Measurements from ENCODE around the gene TBC1D22B. TPM values are rescaled to one million over a fixed set of nuclear protein-coding genes. Genes with fewer than 3 reads are reported as not detected.

The TBC1D22B gene
- total RNA-seq, 2 experiments from 2014 or later = 8.0 to 12.3 TPM

GRCh38 chr6:37298958-37299357 is 41.4 kb downstream of the TBC1D22B start:
- DNase-seq (ENCODE audit: low spot score) = no peak
- Histone ChIP-seq H3K36me3 (ENCODE audit: insufficient read depth, low read length) (peaks cover 24% of the 10 kb centered on the region), H2AFZ (ENCODE audit: low read length) (no peak overlapping the region), H4K20me1 (ENCODE audit: insufficient read depth, low read length) (no peaks in the 10 kb centered on the region), H3K9me3 (ENCODE audit: low read length) (no peaks in the 10 kb centered on the region), H3K27ac (ENCODE audit: low read depth, low read length, poor library complexity, severe bottlenecking) (no peak overlapping the region), H3K4me2 (ENCODE audit: low read length) (no peak overlapping the region), H3K4me1 (ENCODE audit: insufficient read depth, low read length, poor library complexity, severe bottlenecking) (no peaks in the 10 kb centered on the region), H3K79me2 (ENCODE audit: insufficient read depth, low read depth, low read length) (no peaks in the 10 kb centered on the region), H3K9me2 (ENCODE audit: insufficient read depth, low read length) (no peaks in the 10 kb centered on the region), H3K4me3 (ENCODE audit: low read depth, low read length, poor library complexity, severe bottlenecking) (no peak overlapping the region)
- intact Hi-C loops (cut with micrococcal nuclease; ENCODE audit: unreplicated experiment) = no loop called here
- ChIA-PET POLR2A (interaction anchor here (0.7 kb wide), 1 partner anchor 70 kb away, joined by 7 read pairs; no protein-coding TSS in a partner anchor), CTCF (ENCODE audit: unreplicated experiment) (no interaction called here)
- BruUV-seq (replicated peaks) = no TSS peak
- TF ChIP-seq, protein P1, sequence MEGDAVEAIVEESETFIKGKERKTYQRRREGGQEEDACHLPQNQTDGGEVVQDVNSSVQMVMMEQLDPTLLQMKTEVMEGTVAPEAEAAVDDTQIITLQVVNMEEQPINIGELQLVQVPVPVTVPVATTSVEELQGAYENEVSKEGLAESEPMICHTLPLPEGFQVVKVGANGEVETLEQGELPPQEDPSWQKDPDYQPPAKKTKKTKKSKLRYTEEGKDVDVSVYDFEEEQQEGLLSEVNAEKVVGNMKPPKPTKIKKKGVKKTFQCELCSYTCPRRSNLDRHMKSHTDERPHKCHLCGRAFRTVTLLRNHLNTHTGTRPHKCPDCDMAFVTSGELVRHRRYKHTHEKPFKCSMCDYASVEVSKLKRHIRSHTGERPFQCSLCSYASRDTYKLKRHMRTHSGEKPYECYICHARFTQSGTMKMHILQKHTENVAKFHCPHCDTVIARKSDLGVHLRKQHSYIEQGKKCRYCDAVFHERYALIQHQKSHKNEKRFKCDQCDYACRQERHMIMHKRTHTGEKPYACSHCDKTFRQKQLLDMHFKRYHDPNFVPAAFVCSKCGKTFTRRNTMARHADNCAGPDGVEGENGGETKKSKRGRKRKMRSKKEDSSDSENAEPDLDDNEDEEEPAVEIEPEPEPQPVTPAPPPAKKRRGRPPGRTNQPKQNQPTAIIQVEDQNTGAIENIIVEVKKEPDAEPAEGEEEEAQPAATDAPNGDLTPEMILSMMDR (conservative IDR thresholded peaks at IDR 0.05; ENCODE audit: low read length) = no peak
- no peak for TF ChIP-seq EZH2phosphoT487 (IDR thresholded peaks at IDR 0.05; ENCODE audit: borderline replicate concordance, low read depth, low read length)

DNA sequence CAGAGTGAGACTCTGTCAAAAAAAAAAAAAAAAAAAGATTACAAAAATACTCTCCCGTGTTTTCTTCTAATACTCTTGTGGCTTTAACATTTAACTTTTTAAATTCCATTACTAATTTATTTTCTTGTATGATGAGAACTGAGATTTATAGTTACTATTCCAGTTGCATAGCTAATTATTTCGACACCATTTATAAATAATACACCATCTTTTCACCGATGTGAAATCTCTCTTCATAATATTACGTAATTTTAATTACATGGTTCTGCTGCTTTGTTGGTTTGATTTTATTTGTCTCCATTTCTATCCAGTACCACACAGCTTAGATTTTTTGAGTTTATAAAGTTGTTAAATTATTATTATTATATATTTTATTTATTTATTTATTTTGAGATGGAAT is 42.4 kb downstream of the TBC1D22B start:
- H3K36me3 ChIP-seq (ENCODE audit: insufficient read depth, low read length) = peaks cover 19% of the 10 kb centered on the region
- H4K20me1 ChIP-seq (ENCODE audit: insufficient read depth, low read length) = no peaks in the 10 kb centered on the region
- DNase-seq (ENCODE audit: low spot score) = no peak
- BruUV-seq (replicated peaks) = no TSS peak
- no peak overlapping the region for H2AFZ ChIP-seq (ENCODE audit: low read length)
- H3K79me2 ChIP-seq (ENCODE audit: insufficient read depth, low read depth, low read length) = no peaks in the 10 kb centered on the region
- ChIA-PET POLR2A (interaction anchor here (1.0 kb wide), 1 partner anchor 10 kb away, joined by 4 read pairs; no protein-coding TSS in a partner anchor), CTCF (ENCODE audit: unreplicated experiment) (interaction anchor here (0.6 kb wide), 1 partner anchor 25 kb away, joined by 3 read pairs; no protein-coding TSS in a partner anchor)
- no peaks in the 10 kb centered on the region for H3K4me1 ChIP-seq (ENCODE audit: insufficient read depth, low read length, poor library complexity, severe bottlenecking)
- TF ChIP-seq, protein P1 (conservative IDR thresholded peaks at IDR 0.05; ENCODE audit: low read length) = no peak
- TF ChIP-seq EZH2phosphoT487 (IDR thresholded peaks at IDR 0.05; ENCODE audit: borderline replicate concordance, low read depth, low read length) = no peak
- intact Hi-C loops (cut with micrococcal nuclease; ENCODE audit: unreplicated experiment) = no loop called here
- H3K9me3 ChIP-seq (ENCODE audit: low read length) = no peaks in the 10 kb centered on the region
- no peak overlapping the region for H3K27ac ChIP-seq (ENCODE audit: low read depth, low read length, poor library complexity, severe bottlenecking)
- H3K4me3 ChIP-seq (ENCODE audit: low read depth, low read length, poor library complexity, severe bottlenecking) = no peak overlapping the region
- no peak overlapping the region for H3K4me2 ChIP-seq (ENCODE audit: low read length)
- no peaks in the 10 kb centered on the region for H3K9me2 ChIP-seq (ENCODE audit: insufficient read depth, low read length)

GRCh38 chr6:37302086-37302686 is 44.6 kb downstream of the TBC1D22B start:
- H3K36me3 ChIP-seq (ENCODE audit: insufficient read depth, low read length) = peaks cover 9% of the 10 kb centered on the region
- no peak for DNase-seq (ENCODE audit: low spot score)
- no peaks in the 10 kb centered on the region for H4K20me1 ChIP-seq (ENCODE audit: insufficient read depth, low read length)
- no peak overlapping the region for H3K27ac ChIP-seq (ENCODE audit: low read depth, low read length, poor library complexity, severe bottlenecking)
- H3K4me1 ChIP-seq (ENCODE audit: insufficient read depth, low read length, poor library complexity, severe bottlenecking) = no peaks in the 10 kb centered on the region
- intact Hi-C loops (cut with micrococcal nuclease; ENCODE audit: unreplicated experiment) = no loop called here
- no peaks in the 10 kb centered on the region for H3K9me3 ChIP-seq (ENCODE audit: low read length)
- no peak overlapping the region for H3K4me2 ChIP-seq (ENCODE audit: low read length)
- no TSS peak for BruUV-seq (replicated peaks)
- H2AFZ ChIP-seq (ENCODE audit: low read length) = no peak overlapping the region
- H3K9me2 ChIP-seq (ENCODE audit: insufficient read depth, low read length) = no peaks in the 10 kb centered on the region
- no peaks in the 10 kb centered on the region for H3K79me2 ChIP-seq (ENCODE audit: insufficient read depth, low read depth, low read length)
- no peak for TF ChIP-seq EZH2phosphoT487 (IDR thresholded peaks at IDR 0.05; ENCODE audit: borderline replicate concordance, low read depth, low read length)
- TF ChIP-seq, protein P1 (conservative IDR thresholded peaks at IDR 0.05; ENCODE audit: low read length) = no peak
- CTCF ChIA-PET (ENCODE audit: unreplicated experiment) = no interaction called here
- POLR2A ChIA-PET = interaction anchor here (0.6 kb wide), 1 partner anchor 13 kb away, joined by 3 read pairs; no protein-coding TSS in a partner anchor
- H3K4me3 ChIP-seq (ENCODE audit: low read depth, low read length, poor library complexity, severe bottlenecking) = no peak overlapping the region
